Peyer's patch (tissue), 4 donors: Measurements from ENCODE around the gene SMIM12.

Experiments
- CTCF ChIP-seq, 6 experiments: fragments of 450-650 bp in 4 of 6; fragments of 200-600 bp in 2 of 6; sonication (generic) in 1 of 6; IDR thresholded peaks; one replicate each; pipeline ENCODE4 v1.5.1; 2017 to 2019; ENCODE audit warnings: antibody characterized with exemption in 6 of 6, mild to moderate bottlenecking in 3 of 6, moderate library complexity in 1 of 6
- POLR2A ChIP-seq, 2 donors: fragments of 450-650 bp; IDR thresholded peaks; one replicate each; pipeline ENCODE4 v1.5.1; 2017; ENCODE audit warnings: antibody characterized with exemption in 2 of 2, mild to moderate bottlenecking in 2 of 2, moderate library complexity in 2 of 2

GRCh38 chr1:34898330-34898761, 38.8 kb upstream of the SMIM12 start:
- TF ChIP-seq CTCF (IDR thresholded peaks at IDR 0.05) (no peak), POLR2A (IDR thresholded peaks at IDR 0.05) (no peak)
